K562 (cell line): ENCODE data around the gene S100A3. TPM values are rescaled to one million over a fixed set of nuclear protein-coding genes. Genes with fewer than 3 reads are reported as not detected.

Experiments used
- ATAC-seq: fragments of 200-7000 bp; cut with Tn5 transposase; 3 replicates; pipeline ENCODE4 v1.9.1; 2020; ENCODE audit warnings: moderate library complexity
- BruUV-seq: library from RNA; stranded (reverse); fragments of 400-500 nt; replicated peaks from 2 replicates; lab custom pipeline; 2021; lab: Mats Ljungman, UMichigan
- CTCF ChIA-PET: fragments of 300-600 bp; formaldehyde crosslinking; extraction: SDS; loops from one replicate; lab custom pipeline; 2021; ENCODE audit warnings: low intra/inter-chr PET ratio; lab: Yijun Ruan, JAX
- POLR2A ChIA-PET: fragments of 300-600, 350-650 bp; sonication (Branson Sonifier 250); formaldehyde crosslinking; extraction: SDS; loops from one replicate; lab custom pipeline; 2021; ENCODE audit warnings: antibody characterized with exemption, inconsistent platforms; lab: Yijun Ruan, JAX
- DNase-seq, 4 experiments: peaks; one replicate each; pipeline versions ENCODE4 v3.0.0 to v3.0.0-alpha.2; 2011 to 2018; ENCODE audit warnings: low spot score in 3 of 4, mixed read lengths in 3 of 4; ENCODE audit errors: extremely low read depth in 1 of 4
- FAIRE-seq: peaks from 2 replicates; lab custom pipeline; 2011; peaks lifted over from hg19 to GRCh38; lab: Jason Lieb, UNC
- H2AFZ ChIP-seq: 2 replicates; pipeline ENCODE4 v1.6.0; 2011; ENCODE audit warnings: low read depth, low read length, control low read depth, inconsistent platforms
- H3K27ac ChIP-seq: fragments of 200-600 bp; 3 replicates; pipeline ENCODE4 v1.8.0; 2011; ENCODE audit warnings: low read depth, mild to moderate bottlenecking, control low read depth, inconsistent platforms, low read length, moderate library complexity, mixed read lengths; ENCODE audit errors: extremely low read depth
- H3K27me3 ChIP-seq, 2 experiments: fragments of 300-600 bp in 1 of 2; 2 replicates in 1 of 2; 3 replicates in 1 of 2; pipeline versions ENCODE4 v1.6.0 to v1.8.0; 2011; ENCODE audit warnings: inconsistent platforms in 2 of 2, low read length in 2 of 2, mild to moderate bottlenecking in 1 of 2, mixed read lengths in 1 of 2, moderate library complexity in 1 of 2; ENCODE audit not compliant: control insufficient read depth in 2 of 2, insufficient read depth in 2 of 2
- H3K36me3 ChIP-seq: fragments of 300-600 bp; 3 replicates; pipeline ENCODE4 v1.8.0; 2011; ENCODE audit warnings: mild to moderate bottlenecking, low read length, inconsistent platforms; ENCODE audit not compliant: control insufficient read depth, insufficient read depth
- H3K4me1 ChIP-seq, 2 experiments: fragments of 200-600 bp in 1 of 2; replicated peaks in 1 of 2; 2 replicates in 1 of 2; 3 replicates in 1 of 2; pipeline versions ENCODE4 v1.5.1 to v1.8.0; 2011; ENCODE audit warnings: inconsistent platforms in 2 of 2, low read length in 2 of 2, mild to moderate bottlenecking in 1 of 2, mixed read lengths in 1 of 2, moderate library complexity in 1 of 2; ENCODE audit not compliant: control insufficient read depth in 2 of 2, insufficient read depth in 2 of 2
- H3K4me2 ChIP-seq: 2 replicates; pipeline ENCODE4 v1.6.1; 2011; ENCODE audit warnings: low read length, control low read depth, inconsistent platforms, mixed read lengths; ENCODE audit not compliant: insufficient read depth
- H3K4me3 ChIP-seq: fragments of 200-600 bp; sonication (generic), shearing (Covaris generic); 2 replicates; pipeline ENCODE4 v1.5.1; 2016; ENCODE audit warnings: control low read depth, inconsistent platforms
- H3K79me2 ChIP-seq: fragments of 200-600 bp; 3 replicates; pipeline ENCODE4 v1.8.0; 2011; ENCODE audit warnings: low read length, inconsistent platforms; ENCODE audit not compliant: control insufficient read depth, insufficient read depth
- H3K9ac ChIP-seq, 2 experiments: 2 replicates each; pipeline versions ENCODE4 v1.6.0 to v1.6.1; 2011; ENCODE audit warnings: low read depth in 2 of 2, low read length in 2 of 2, control low read depth in 1 of 2, inconsistent platforms in 1 of 2, mild to moderate bottlenecking in 1 of 2, mixed read lengths in 1 of 2; ENCODE audit not compliant: insufficient read depth in 1 of 2
- H3K9me1 ChIP-seq: one replicate; pipeline ENCODE4 v1.6.0; 2011; ENCODE audit warnings: inconsistent platforms, mild to moderate bottlenecking, low read length, moderate library complexity; ENCODE audit not compliant: control insufficient read depth, insufficient read depth
- H3K9me3 ChIP-seq: replicated peaks from 2 replicates; pipeline ENCODE4 v1.5.1; 2011; ENCODE audit warnings: low read depth, low read length, inconsistent platforms; ENCODE audit not compliant: control insufficient read depth, insufficient read depth
- H4K20me1 ChIP-seq: replicated peaks from 2 replicates; pipeline ENCODE4 v1.6.1; 2011; ENCODE audit warnings: low read length, inconsistent platforms, mixed read lengths; ENCODE audit not compliant: control insufficient read depth, insufficient read depth
- BDP1 ChIP-seq: IDR thresholded peaks from 3 replicates; pipeline ENCODE4 v1.6.1; 2011; ENCODE audit not compliant: insufficient read length, insufficient read depth
- E2F3 ChIP-seq: fragments of 250-450 bp; sonication (Bioruptor Pico); IDR thresholded peaks from 2 replicates; pipeline ENCODE4 v1.4.0; 2020; ENCODE audit warnings: mild to moderate bottlenecking
- FOXP1 ChIP-seq: sonication (generic); formaldehyde crosslinking; IDR thresholded peaks from 2 replicates; pipeline ENCODE4 v1.8.0; 2022; ENCODE audit warnings: mild to moderate bottlenecking, missing genetic modification reagents
- LCOR ChIP-seq: sonication (generic); formaldehyde crosslinking; IDR thresholded peaks from 2 replicates; pipeline ENCODE4 v1.8.0; 2022; ENCODE audit warnings: mild to moderate bottlenecking, missing genetic modification reagents
- PHF20 ChIP-seq: fragments of 450-650 bp; IDR thresholded peaks from 2 replicates; pipeline ENCODE4 v1.6.1; 2018; ENCODE audit not compliant: partially characterized antibody
- PPARD ChIP-seq: fragments of 250-450 bp; sonication (Bioruptor Pico); IDR thresholded peaks from 2 replicates; pipeline ENCODE4 v1.8.0; 2022; ENCODE audit warnings: inconsistent platforms, mild to moderate bottlenecking, moderate library complexity
- SRSF9 ChIP-seq: fragments of 200-400 bp; formaldehyde crosslinking; IDR thresholded peaks from 2 replicates; pipeline ENCODE4 v1.6.1; 2017; ENCODE audit warnings: low read depth, low read length, borderline replicate concordance
- STAG1 ChIP-seq: sonication (generic); formaldehyde crosslinking; IDR thresholded peaks from 2 replicates; pipeline ENCODE4 v1.5.0; 2020; ENCODE audit warnings: missing genetic modification reagents, borderline replicate concordance
- ZNF445 ChIP-seq: fragments of 250-450 bp; sonication (Bioruptor Pico); IDR thresholded peaks from 2 replicates; pipeline ENCODE4 v1.4.0; 2020; ENCODE audit warnings: low read depth, mild to moderate bottlenecking, moderate library complexity
- ZNF668 ChIP-seq: fragments of 250-450 bp; sonication (Bioruptor Pico); IDR thresholded peaks from 2 replicates; pipeline ENCODE4 v1.8.0; 2022; ENCODE audit warnings: mild to moderate bottlenecking, inconsistent platforms
- WGBS: fragments of 100-300 bp; shearing (Covaris generic); methylation state at CpG from one replicate; pipeline ENCODE4 v1.1.6; 2016; ENCODE audit warnings: low coverage, mixed read lengths; ENCODE audit not compliant: insufficient coverage; ENCODE audit errors: missing lambda C conversion rate; 5-methylcytosine and 5-hydroxymethylcytosine counted together
- in situ Hi-C: fragments of 300-500 bp; cut with MboI; formaldehyde crosslinking; loops from 4 replicates; pipeline ENCODE4 v1.15.0; 2018; ENCODE audit warnings: inconsistent platforms, mixed read lengths
- intact Hi-C: fragments of 100-400 bp; cut with micrococcal nuclease; formaldehyde crosslinking; loops from 2 replicates; pipeline ENCODE4 v1.14.2; 2022
- polyA plus RNA-seq, 8 experiments: library from polyadenylated mRNA; depleted of rRNA in 4 of 8; stranded (reverse) in 5 of 8; unstranded in 3 of 8; fragments of >200 nt; fragmentation: Nextera tagmentation in 2 of 8; fragmentation: Illumina TruSeq in 1 of 8; extraction: Ambion mirVana in 2 of 8; extraction: Trizol in 1 of 8; gene quantifications; 2 replicates each; pipeline versions ENCODE4 v1.2.1 to v1.2.3, GENCODE V29; 2011 to 2014; ENCODE audit warnings: inconsistent platforms in 1 of 8, missing spikeins in 1 of 8
- total RNA-seq, 7 experiments: library from RNA; depleted of rRNA in 6 of 7; stranded (reverse); fragments of >200 nt in 6 of 7; fragmentation: Illumina TruSeq in 2 of 7; extraction: Trizol in 2 of 7; gene quantifications; 2 replicates each; pipeline versions ENCODE4 v1.2.1 to v1.2.3, GENCODE V29; 2011 to 2021; ENCODE audit warnings: low replicate concordance in 1 of 7

The S100A3 gene
- total and polyA plus RNA-seq, 9 of the 15 experiments (the other 6 are each of a cell fraction or from before 2014, with no cell fraction given) = 0.08 to 1.7 (median 0.18) TPM; not detected in 4

- H3K36me3 ChIP-seq = no peaks in the 10 kb centered on the region
- H3K9ac ChIP-seq = no peak overlapping the region
- no peaks in the 10 kb centered on the region for H4K20me1 ChIP-seq
- no peak overlapping the region for H3K4me2 ChIP-seq
- FAIRE-seq (no peak), DNase-seq (no peak), ATAC-seq (no peak)
- intact Hi-C loops = no loop called here
- in situ Hi-C loops = no loop called here
- peaks cover 3% of the 10 kb centered on the region for H3K9me1 ChIP-seq
- 61% methylated on average over 4 of the region's 5 CpGs for WGBS
- no peaks in the 10 kb centered on the region for H3K9me3 ChIP-seq
- no peak overlapping the region for H2AFZ ChIP-seq
- H3K27me3 ChIP-seq = no peaks in the 10 kb centered on the region
- no peaks in the 10 kb centered on the region for H3K79me2 ChIP-seq
- TF ChIP-seq BDP1 (no peak), ZNF668 (CRISPR knock-in tag) (no peak), ZNF445 (CRISPR knock-in tag) (no peak), STAG1 (CRISPR knock-in tag) (no peak), SRSF9 (no peak), E2F3 (CRISPR knock-in tag) (no peak), PHF20 (no peak), LCOR (CRISPR knock-in tag) (no peak), FOXP1 (no peak), PPARD (CRISPR knock-in tag) (no peak)
- ChIA-PET POLR2A (interaction anchor here (1.0 kb wide), 1 partner anchor 53 kb away, joined by 5 read pairs; no protein-coding TSS in a partner anchor), CTCF (interaction anchor here (0.8 to 1.1 kb wide), 2 partner anchors 38 to 60 kb away, joined by 3 read pairs; no protein-coding TSS in a partner anchor)
- BruUV-seq = no TSS peak
- no peak overlapping the region for H3K27ac ChIP-seq
- no peak overlapping the region for H3K4me3 ChIP-seq
- peaks cover 32% of the 10 kb centered on the region in 2 experiments for H3K4me1 ChIP-seq
These were observed 21.8 kb upstream of the S100A3 start for GRCh38 chr1:153570874-153571273.
